AG04449 (cell line): Measurements from ENCODE around the gene CAPN11.

Source experiments
- CTCF ChIA-PET: fragments of 350-600 bp; formaldehyde crosslinking; extraction: SDS; loops from one replicate; lab custom pipeline; 2021; ENCODE audit warnings: antibody characterized with exemption; lab: Yijun Ruan, JAX
- POLR2A ChIA-PET: fragments of 400-600, 350-600 bp; formaldehyde crosslinking; extraction: SDS; loops from one replicate; lab custom pipeline; 2020; ENCODE audit warnings: antibody characterized with exemption, inconsistent platforms; lab: Yijun Ruan, JAX
- DNase-seq: peaks from one replicate; pipeline ENCODE4 v3.0.0-alpha.2; 2010; ENCODE audit warnings: low read depth, low spot score
- H3K4me3 ChIP-seq: 2 replicates; pipeline ENCODE4 v1.5.1; 2011; ENCODE audit warnings: low read depth, mild to moderate bottlenecking, control low read depth, low read length
- TF ChIP-seq, protein P1 (sequence below): IDR thresholded peaks from one replicate; pipeline ENCODE4 v1.5.1; 2011; ENCODE audit warnings: mild to moderate bottlenecking, moderate library complexity, low read length, control low read depth, inconsistent platforms; ENCODE audit not compliant: insufficient read depth; ENCODE audit errors: missing control alignments

The CAPN11 gene

DNA sequence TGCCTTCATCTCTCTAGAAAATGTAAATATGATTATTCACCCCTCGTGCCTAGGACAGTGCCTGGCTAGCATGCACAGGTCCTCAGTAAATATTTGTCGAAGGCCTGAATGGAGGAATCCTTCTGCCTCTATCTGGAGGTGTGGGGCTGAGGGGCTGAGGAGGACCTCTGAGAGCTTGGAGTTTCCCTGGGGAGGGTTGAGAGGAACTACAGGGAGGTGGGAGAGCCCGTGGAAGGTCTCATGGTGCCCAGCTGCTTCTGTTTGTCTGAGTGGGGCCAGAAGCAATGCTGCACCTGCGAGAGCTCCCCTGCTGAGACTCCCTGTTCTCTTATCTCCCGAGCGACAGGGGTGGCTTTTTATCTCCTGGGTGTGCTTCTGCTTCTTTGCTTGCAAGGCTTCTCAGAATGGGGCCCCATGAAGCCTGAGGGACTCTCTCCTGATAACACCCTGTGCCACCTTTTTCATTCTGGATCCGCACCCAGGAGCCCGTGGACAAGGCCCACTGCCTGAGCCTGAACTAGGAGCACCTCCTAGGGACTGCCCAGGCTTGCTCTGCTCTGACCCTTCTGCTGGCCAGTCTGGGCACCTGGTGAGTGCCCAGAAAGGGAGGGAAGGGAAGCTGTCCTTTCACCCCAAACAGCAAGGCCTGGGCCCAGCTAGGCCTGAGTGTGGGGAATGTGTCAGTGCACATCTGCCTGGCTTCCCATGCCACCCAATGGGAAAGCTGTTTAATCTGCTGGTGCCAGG lies 67.1 kb downstream of the CAPN11 start:
- CTCF ChIA-PET = interaction anchor here (1.0 to 8.2 kb wide), 3 partner anchors 10 to 53 kb away, joined by 4 to 175 read pairs (median 9); no protein-coding TSS in a partner anchor
- no peak overlapping the region for H3K4me3 ChIP-seq
- DNase-seq = no peak

DNA sequence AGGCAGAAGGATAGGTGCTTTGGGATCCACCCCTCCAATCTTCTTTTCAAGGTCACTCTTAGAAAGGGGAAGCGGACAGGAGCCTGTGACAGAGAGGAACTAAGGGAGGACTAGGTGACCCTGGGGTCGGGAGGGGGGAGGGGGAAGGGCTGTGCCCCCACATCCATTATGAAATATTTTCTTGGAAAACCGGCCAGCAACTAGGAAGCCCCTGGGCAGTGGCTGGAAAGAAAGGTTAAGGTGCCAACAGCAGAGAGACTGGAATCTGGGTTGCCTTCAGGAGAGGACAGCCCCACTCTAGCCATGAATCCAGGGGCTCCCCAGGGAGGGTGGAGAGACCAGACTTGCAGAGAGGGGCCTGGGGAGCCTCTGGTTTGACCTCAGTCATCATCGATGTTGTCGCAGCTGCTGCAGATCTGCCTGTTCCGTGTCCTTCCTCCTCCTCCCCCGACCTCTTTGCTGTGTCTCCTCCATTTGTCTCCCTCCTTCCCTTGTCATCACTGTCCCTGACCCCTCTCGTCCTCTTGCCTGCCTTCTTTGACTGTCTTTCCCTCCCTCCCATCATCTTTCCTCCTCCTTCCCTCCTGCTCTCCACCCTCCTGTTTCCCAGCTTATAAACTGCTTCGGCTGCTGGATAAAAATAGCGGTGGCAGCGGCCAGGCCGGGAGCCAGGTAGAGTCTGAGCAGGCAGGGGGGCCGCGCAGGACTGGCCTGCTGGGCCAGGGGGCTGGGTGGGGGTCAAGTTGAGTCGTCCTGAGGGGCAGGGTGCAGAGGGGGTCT lies 67.9 kb downstream of the CAPN11 start:
- POLR2A ChIA-PET = interaction anchor here (1.0 kb wide), 1 partner anchor 20 kb away, joined by 4 read pairs; the partner anchor contains the start of gene HSP90AB1
- CTCF ChIA-PET = interaction anchor here (1.0 to 8.2 kb wide), 3 partner anchors 8 to 14 kb away, joined by 3 to 175 read pairs (median 4); no protein-coding TSS in a partner anchor
- no peak for DNase-seq
- H3K4me3 ChIP-seq = no peak overlapping the region
- TF ChIP-seq, protein P1, sequence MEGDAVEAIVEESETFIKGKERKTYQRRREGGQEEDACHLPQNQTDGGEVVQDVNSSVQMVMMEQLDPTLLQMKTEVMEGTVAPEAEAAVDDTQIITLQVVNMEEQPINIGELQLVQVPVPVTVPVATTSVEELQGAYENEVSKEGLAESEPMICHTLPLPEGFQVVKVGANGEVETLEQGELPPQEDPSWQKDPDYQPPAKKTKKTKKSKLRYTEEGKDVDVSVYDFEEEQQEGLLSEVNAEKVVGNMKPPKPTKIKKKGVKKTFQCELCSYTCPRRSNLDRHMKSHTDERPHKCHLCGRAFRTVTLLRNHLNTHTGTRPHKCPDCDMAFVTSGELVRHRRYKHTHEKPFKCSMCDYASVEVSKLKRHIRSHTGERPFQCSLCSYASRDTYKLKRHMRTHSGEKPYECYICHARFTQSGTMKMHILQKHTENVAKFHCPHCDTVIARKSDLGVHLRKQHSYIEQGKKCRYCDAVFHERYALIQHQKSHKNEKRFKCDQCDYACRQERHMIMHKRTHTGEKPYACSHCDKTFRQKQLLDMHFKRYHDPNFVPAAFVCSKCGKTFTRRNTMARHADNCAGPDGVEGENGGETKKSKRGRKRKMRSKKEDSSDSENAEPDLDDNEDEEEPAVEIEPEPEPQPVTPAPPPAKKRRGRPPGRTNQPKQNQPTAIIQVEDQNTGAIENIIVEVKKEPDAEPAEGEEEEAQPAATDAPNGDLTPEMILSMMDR = no peak

More for the DNA sequence above, 67.1 kb downstream of the CAPN11 start:
- TF ChIP-seq, protein P1 = no peak
- POLR2A ChIA-PET = interaction anchor here (1.0 kb wide), 1 partner anchor 21 kb away, joined by 4 read pairs; the partner anchor contains the start of gene HSP90AB1

DNA sequence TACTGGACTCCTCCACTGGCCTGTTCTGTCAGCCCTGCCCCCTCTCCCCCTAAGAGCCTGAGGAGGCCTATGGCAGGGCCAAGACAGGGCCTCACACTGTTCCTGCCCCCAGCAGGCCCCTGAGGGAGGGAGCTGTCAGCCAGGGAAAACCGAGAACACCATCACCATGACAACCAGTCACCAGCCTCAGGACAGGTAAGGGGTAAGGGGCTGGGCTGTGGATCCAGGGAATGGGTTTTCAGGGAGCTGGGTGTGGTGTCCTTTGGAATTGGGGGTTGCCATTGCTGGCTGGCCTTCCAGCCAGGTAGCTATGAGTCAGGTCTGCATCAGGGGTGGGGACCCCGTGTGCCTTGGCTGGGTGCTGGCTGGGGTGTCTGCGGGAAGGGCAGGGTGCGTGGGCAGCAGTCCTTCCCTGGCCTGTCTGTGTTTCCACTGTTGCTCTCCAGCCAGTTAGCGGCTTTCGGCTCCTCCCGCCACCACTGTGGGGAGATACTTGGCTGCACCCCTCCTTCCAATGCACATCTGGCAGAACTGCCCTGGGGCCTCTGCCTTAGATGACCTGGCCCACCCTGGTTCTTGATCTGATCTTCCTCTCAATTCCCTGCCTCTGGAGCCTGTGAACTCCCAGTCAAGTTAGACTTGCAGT lies 68.7 kb downstream of the CAPN11 start:
- TF ChIP-seq, protein P1 = no peak
- CTCF ChIA-PET = interaction anchor here (0.7 to 8.2 kb wide), 5 partner anchors 9 to 128 kb away, joined by 3 to 175 read pairs (median 3); no protein-coding TSS in a partner anchor

DNA sequence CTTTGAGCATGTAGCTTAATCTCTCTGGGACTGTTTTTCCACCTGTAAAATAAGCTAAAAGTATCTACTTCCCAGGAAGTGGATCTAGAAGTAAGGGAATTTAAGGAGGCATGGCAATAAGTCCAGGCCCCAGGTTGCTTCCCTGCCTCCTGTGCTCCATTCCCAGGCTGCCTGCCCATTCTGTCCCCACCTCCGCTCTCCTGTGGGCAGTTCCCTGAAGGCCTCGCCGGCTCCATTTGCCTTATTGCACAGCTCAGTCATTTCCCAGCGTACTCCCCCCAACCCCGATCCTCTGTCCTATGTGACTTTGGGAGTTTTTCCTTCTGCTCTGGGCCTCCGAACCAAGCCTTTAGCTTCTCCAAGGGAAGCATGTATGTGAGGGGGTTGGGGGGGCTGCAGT lies 69.4 kb downstream of the CAPN11 start:
- TF ChIP-seq, protein P1 = no peak
- CTCF ChIA-PET = interaction anchor here (1.2 to 8.2 kb wide), 4 partner anchors 8 to 129 kb away, joined by 3 to 175 read pairs (median 4); no protein-coding TSS in a partner anchor

More for the DNA sequence above, 68.7 kb downstream of the CAPN11 start:
- DNase-seq = no peak
- H3K4me3 ChIP-seq = no peak overlapping the region
- POLR2A ChIA-PET = interaction anchor here (1.0 kb wide), 1 partner anchor 20 kb away, joined by 3 read pairs; the partner anchor contains the start of gene HSP90AB1

DNA sequence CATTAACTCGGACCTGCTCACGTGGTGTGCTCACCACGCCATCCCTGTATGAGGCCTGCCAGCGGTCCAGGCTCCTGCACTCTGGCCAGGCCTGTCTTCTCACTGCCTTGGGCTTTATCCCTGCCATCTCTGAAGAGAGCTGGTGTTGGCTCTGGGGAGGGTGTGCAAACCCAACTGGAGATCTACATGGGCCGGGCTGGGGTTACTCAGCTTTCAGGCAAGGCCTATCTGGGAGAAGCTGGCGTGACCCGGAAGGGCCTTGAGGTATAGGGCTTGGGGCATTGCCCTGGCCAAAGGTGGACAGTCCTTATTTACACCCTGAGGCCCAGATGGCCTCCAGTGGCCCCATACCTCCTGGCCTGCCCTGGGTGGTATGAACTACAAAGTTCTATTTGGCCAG lies 69.8 kb downstream of the CAPN11 start:
- no peak for DNase-seq
- TF ChIP-seq, protein P1 = no peak
- ChIA-PET CTCF (interaction anchor here (0.6 to 8.2 kb wide), 5 partner anchors 8 to 129 kb away, joined by 3 to 175 read pairs (median 4); no protein-coding TSS in a partner anchor), POLR2A (no interaction called here)
- H3K4me3 ChIP-seq = no peak overlapping the region

More for the DNA sequence above, 69.4 kb downstream of the CAPN11 start:
- no peak for DNase-seq
- no peak overlapping the region for H3K4me3 ChIP-seq
- POLR2A ChIA-PET = interaction anchor here (1.0 kb wide), 1 partner anchor 19 kb away, joined by 3 read pairs; the partner anchor contains the start of gene HSP90AB1
